UCSD-AML1 (cell line): Measurements from ENCODE around the gene LCN10.
A peak's percentile ranks its signal among the peaks of the same experiment; 100 is the strongest.
"Not testable (repeated sequence)": the region's sequence is repeated elsewhere in the genome, so short reads cannot be mapped to it uniquely, and the experiment has no call there.

Source experiments
- DNase-seq: peaks from one replicate; lab custom pipeline; 2025; ENCODE audit not compliant: unreplicated experiment; lab: John Stamatoyannopoulos, UW

The LCN10 gene

DNA sequence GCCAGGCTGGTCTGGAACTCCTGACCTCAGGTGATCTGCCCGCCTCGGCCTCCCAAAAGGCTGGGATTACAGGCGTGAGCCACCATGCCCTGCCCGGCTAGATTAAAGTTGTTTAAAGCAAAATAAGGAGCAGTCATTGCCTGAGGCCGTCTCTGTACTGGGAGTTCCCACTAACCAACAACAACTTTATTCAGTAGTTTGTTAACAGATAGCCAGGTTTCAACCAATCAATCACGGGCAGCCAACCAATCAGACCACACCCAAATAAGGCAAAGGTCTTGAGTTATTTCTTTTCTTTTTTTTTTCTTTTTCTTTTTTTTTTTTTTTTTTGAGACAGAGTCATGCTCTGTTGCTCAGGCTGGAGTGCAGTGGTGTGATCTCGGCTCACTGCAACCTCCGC is 38.0 kb downstream of the LCN10 start:
- not testable (repeated sequence) for DNase-seq

DNA sequence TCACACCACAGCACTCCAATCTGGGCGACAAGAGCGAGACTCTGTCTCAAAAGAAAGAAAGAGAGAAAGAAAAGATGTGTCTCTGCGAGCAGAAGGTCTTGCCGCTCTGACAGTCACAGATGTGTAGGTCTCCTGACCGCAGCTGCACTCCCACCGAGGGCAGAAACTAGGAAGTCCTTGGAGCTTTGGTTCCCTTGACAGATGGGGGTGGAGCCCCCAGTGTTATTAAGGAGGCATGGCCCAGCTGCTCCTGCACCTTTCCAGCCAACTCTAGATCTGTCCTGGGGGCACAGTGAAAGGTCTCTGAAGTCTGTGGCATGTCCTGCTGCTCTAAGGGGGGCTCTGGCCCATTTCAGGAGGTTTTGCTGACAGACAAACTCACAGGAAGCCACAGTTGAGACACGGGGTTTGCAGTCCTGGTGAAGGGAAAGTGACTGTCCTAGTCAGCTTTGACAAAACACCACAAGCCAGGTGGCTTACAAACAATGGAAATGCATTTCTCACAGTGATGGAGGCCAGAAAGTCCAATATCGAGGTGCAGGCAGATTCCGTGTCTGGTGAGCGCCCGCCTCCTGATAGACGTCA is 39.4 kb downstream of the LCN10 start:
- peak; percentile 59 for DNase-seq

DNA sequence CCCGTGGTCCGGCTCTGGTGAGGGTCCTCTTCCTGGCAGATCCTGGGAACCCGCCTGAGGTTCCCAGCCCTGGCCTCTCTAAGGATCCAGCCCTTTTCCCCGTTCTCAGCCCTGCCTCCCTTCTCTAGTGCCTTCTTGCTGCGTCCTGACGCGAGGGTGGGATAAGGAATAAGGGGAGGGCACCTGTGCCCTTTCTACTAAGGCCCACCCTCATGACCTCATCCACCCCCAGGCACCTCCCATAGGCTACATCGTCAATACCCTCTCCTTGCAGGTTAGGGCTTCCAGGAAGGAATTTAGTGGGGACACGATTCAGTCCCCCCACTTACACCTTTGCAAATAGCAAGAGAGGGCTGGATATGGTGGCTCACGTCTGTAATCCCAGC is 41.1 kb downstream of the LCN10 start:
- DNase-seq = no peak

DNA sequence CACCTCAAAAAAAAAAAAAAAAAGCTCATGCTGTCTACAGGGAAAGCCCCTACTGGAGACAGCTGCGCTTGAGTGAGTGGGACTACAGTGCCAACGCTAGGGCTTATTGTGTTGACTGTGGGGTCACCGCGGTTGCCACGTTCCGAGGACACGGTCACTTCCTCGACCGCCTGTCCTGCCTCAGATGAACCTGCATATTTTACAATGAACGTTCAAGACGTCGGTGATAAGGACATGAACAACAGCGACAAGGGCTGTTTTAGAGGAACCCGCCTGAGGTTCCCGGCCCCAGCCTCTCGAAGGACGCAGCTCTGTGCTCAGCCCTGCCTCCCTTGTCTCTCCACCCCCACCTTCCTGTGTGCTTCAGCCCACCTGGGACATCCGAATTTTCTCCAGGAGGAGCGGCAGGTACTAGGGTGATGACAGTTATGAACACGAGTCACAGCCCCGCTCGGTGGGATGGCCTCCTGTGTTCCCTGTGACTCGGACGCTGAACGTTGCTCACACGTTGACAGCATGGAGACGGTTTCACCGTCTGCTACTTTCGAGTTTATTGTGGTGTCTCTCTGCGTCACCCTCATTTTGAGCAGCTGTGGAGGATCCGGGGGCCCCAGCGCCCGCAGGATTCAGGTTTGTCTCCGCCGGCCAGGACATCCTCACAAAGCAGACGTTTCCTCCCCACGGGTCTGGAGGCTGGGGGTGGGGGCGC is 41.6 kb downstream of the LCN10 start:
- DNase-seq = peak; percentile 43

DNA sequence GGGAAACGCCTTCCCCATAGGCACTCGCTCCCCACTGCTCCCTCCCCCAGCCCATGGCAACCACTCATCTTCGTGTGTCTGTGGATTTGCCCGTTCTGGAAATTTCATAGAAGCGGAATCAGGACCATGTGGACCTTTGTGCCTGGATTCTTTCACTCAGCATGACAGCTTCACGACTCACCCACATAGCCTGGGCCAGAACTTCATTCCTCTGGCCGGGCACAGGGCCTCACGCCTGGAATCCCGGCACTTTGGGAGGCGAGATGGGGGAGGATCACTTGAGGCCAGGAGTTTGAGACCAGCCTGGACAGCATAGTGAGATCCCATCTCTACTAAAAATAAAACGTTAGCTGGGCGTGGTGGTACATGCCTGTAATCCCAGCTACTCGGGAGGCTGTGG is 42.4 kb downstream of the LCN10 start:
- no peak for DNase-seq

DNA sequence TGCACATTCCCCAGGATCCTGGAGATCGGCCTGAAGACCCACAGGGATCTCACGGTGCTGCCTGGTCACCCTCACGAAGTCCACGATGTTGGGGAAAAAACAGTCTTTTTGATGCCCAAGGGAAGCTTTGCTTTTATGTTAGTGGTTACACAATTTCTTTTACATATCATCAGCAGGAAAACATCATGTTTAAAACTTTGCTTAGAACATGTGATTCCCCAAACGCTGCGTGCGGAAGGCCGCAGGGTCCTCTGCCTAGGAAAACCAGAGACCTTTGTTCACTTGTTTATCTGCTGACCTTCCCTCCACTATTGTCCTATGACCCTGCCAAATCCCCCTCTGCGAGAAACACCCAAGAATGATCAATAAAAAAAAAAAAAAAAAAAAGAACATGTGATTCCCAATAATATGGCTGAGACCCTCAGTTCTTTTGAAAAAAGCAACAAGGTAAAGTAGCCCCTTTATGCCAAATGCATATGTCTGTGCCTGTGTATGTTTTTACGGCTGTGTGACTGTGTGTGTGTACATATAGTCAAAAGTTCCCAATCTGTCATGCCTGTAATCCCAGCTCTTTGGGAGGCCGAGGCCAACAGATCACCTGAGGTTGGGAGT is 44.0 kb downstream of the LCN10 start:
- no peak for DNase-seq

DNA sequence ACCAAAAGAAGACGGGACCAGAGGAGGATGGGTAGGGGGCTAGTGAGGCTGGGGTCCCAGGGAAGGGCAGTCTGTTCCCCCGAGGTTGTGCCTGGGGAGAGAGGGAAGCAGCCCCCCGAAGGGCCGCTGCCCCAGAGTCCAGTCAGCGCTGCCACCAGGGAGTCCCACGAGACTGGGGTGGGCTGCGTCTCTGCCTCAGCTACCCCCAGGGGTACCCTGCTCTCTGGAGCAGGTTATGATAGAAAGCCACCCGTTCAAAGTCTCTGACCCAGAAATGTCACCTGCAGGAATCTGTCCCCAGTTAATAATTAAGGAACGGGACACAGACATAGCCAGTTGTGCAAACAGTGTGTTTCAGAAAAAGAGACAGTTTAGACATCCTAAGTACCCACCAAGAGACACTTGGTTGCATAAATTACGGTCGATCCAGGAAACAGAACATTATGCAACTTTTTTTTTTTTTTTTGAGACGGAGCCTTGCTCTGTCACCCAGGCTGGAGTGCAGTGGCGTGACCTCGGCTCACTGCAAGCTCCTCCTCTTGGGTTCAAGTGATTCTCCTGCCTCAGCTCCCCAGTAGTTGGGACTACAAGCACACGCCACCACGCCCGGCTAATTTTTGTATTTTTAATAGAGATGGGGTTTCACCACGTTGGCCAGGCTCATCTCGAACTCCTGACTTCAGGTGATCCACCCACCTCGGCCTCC is 44.8 kb downstream of the LCN10 start:
- no peak for DNase-seq

DNA sequence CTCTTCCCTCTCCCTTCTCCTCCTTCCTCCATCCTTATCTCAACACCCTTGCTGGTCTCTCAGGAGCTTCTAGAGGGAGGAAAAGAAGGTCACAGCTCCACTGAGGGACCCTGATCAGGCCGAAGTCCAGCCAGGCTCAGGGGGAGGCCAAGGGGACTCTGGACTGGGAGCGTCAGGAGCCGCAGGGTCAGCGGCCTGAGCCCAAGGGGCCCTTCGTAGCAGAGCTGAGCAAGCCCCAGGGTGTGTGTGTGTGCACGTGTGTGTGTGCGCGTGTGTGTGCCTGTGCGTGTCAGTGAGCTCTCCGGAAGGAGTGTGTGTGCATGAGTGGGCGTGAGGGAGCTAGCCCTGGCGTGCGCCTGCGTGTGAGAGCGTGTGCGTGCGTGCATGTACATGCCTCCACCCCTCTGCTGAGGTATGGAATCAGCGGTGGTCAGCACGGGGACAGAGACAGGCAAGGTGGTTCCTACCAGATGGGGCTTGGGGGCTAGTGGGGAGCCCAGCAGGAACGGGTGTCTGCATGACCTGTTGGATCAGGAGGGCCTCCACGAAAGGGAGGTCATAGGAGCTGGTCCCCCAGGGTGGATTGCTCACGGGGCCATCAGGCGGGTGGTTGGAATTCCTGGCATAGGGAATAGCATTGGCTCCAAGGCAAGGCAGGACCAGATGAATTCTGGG is 45.5 kb downstream of the LCN10 start:
- DNase-seq = no peak

DNA sequence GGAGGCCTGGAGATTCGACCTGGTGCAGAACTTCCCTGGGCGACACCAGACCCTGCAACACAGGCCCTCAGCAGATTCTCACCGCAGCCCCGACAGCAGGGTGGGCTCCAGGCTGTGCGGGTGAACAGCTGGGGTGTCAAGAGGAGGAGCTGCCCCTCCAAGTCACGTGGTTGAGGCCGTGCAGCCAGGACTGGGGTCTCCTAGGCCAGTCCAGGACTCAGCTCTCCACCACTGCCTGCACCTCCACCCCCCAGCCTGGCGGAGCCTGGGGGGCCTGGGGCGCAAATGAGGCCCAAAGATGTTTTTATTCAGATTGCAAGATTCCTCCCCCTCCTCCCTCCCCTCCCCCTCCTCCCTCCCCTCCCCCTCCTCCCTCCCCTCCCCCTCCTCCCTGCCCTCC is 46.2 kb downstream of the LCN10 start:
- no peak for DNase-seq

DNA sequence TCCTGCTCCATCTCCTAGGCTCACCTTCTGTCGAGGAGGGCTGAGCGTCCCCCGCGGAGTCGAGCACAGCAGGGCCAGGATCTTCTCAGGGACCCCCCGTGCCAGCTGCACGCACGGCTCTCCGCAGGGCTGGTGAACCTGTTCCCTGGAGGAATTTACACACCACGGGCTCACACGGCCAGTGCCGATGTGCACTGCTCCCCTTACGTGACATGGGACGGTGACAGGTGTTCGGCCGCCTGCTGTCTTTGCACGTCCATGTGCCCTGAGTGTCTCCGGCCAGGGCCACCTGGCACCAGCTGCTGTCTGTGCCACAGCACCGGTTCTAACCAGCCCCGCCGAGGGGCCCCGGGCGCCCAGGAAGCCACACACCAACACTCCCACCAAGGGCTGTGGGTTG is 46.8 kb downstream of the LCN10 start:
- no peak for DNase-seq

DNA sequence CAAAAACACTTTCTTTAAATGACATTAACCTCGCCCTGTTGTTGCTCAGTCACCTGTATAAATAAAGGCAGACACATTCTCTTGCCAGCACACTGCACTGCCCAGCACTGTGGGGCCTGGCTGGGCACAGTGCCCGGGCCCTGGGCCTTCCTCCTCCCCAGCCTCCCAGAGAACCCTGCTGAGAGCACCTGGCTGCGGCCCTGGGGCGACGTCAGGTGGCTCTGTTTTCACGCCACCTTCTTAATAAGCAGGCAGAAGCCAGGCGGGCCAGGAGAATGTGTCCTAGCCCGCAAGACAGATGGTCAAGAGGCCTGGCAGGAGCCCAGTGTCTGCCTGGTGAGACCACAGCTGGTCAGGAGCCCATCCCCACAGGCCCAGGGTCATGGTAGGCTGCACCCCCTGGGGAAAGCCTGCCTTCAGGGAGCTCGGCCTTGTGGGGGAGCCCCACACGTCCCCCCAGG is 47.3 kb downstream of the LCN10 start:
- no peak for DNase-seq

DNA sequence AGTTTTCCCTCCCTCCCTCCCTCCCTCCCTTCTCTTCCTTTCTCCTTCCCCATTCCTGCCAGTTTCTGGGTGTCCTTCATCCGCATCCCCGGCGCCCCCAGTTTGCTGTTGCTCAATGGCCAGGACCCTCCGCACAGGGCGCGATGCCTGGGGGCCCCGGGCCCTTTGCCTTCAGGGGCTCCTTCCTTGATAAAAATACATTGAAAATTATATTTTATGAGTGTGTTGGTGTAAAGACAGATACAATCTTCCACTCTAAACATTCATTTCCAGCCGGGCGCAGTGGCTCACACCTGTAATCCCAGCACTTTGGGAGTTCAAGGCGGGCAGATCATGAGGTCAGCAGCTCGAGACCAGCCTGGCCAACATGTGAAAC is 47.9 kb downstream of the LCN10 start:
- DNase-seq = no peak

DNA sequence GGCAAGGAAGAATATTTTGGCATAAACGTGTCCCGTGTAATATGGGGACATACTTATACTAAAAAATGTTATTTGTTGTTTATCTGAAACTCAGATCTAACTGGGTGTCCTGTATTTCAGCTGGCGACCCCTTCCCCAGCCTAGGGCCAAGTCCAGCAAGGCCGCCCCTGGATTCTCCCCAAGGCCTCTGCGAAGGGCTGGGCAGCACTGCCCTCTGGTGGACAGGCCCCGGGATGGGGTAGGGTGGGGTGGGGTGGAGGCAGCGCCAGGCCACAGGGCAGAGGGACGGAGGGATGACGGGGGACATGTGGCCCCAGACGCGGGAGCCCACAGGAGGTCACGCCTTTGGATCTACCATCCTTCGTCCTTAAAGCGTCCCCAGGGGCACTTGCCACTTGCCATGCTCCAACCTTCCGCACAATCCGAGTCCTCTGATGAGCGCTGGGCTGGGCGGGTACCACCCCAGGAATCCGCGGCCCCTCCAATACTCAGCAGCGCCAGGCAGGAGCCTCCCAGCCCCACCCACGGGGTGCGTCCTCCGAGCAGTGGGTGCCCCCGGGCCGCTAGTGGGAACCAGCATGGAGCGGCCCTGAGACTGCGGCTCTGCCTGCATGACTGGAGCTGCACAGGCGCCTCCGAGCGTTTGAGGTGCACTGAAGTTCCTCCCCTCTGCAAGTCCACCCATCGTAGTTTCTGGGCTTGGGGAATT is 48.4 kb downstream of the LCN10 start:
- peak; percentile 73 for DNase-seq

DNA sequence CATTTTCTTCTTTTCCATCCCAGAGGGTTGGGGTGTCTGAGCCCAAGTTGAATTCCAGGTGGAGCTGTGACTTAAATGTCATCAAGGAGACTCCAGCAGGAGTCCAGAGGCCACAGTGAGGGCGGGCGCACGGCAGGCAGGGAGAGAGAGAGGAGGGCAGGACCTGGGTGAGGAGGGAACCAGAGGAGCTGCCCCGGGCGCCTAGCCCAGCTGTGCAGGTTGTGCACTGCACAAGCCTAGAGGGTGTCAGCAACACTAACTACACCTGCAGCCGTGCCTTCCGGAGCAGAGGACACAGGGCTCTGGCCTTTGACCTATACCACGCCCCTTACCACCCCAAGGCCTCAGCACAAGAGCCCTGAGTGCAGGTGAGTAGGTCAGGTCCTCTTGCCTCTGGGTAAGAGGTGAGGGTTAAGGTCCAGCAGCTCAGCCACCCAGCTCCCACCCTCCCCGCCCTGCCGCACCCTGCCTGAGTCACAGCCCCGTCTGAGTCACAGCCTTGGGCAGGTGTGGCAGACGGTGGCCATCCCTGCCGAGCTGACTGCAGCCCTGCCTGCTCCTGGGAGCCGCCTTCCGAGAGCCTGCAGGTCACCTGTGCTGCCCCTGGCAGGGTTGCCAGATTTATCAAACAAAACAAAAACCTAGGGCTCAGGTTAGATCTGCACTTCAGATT is 49.1 kb downstream of the LCN10 start:
- DNase-seq = no peak

DNA sequence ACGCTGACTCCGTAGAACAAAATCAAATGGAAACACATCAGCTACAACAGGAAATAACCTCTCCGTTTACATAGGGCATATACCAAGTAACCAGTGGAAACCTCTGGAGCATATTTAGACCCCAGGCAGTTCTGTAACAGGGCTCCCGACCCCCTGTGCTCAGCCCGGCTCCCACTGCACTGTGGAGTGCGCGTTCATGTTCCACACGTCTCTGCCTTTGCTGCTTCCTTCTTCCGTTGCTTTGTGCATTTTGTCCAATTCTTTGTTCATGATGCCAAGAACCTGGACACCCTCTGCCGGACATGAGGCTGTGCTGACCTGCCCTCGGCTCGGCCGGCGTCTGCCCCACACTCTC is 49.6 kb downstream of the LCN10 start:
- DNase-seq = no peak

DNA sequence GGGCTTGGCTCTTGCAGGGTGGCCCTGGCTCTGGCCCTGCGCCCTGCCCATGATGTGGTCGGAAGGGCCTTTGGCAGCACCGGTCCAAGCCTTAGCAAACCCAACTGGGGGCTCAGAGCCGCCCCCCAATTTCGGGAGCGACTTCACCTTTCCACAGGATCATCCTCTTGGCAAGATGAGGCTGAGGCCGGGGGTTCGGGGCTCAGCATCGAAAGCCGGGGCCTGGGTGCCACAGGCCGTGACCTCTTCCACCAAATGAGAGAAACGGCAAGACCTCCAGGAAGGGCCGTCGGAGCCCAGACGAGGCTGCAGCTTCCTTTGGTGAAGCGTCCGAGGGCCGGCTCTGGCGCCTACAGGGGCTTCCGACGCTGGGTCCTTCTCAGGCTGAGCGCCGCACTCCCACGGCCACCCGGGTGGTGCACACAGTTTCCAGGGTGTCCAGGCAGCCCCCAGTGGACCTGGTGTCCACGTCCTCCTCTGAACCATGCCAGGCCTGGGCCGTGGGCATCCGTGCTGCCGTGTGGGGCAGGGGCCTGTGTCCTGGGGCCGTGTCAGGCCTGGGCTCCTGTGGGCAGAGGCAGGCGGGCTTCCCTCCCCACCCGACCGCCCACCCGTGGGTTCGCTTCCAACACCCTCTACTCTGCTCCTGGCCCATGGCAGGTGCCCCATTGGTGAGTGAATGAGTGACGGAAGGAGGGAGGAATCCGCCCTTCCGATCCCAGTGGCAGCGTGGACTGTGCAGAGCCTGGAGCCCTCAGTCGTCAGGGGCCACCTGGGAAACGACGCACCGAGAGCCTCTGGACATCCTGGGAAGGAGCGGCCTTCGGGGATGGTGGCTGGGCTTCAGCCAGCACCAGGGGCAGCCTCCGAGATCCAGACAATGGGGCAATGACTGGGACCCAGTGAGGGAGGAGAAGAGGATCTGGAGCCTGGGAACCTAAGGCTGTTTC is 50.3 kb downstream of the LCN10 start:
- no peak for DNase-seq

DNA sequence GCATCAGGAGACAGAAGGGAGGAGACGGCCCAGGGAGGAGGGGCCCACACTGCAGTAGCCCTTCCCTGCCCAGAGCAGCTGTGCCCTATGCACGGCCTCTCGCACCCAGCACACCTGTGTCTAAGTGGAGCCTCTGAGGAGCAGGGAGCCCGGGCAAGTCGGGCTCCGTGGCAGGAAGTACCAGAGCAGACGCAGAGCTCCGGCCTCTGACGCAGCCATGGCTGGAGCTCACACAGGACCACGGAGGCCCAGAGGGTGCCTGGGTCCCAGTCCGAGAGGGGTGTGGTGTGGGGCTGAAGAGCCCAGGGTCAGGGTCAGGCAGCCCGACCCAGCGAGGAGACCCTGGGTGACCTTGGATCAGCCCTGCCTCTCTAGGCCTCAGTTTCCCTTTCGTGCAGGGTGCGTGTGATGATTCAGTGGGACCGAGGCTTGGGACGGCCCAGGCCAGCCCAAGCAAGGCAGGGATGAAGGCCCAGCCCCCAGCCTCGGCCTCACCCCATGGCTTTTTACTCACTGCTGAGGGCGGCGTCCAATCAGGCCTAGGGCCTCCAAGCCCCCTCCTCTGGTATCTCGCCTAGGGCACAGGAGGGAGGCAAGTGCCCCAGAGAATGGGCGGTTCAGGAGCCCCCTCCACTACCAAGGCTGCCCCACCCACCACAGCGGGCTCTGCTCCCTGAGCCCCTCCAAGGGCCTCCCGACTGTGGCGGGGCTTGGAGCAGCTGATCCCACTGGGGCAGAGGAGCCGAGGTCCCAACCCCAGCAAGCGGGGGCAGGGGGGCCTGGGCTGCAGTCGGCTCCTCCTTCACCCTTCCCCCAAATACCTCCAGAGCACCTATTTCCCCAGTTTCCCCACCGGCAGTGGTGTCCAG is 51.2 kb downstream of the LCN10 start:
- DNase-seq = no peak

DNA sequence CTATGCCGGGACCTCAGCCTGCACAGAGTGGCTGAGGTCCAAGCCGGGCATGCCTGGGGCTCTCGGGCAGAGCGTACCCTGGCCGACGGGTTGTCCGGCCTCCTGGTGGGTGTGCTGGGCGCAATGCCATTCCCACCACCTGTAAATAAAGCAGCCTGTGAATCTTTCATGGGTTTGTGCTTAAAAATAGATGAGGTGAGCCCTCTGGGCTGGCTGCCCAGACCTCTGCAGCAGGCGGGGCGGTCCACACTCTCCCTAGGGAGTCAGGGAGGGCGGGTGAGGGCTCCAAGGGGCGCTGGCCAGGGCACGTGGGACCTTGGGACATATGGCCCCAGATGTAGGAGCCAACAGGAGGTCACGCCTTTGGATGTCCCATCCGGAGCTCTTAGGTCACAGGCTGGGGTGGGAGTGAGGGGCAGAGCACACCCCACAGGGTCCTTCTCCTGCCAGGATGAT is 51.9 kb downstream of the LCN10 start:
- DNase-seq = no peak
